OCI-LY1 (cell line): ENCODE data around the gene CACNA1I.

ENCODE experiments used
- H2AFZ ChIP-seq: fragments of 200-600 bp; sonication (generic), shearing (Covaris generic); 2 replicates; pipeline ENCODE4 v1.6.0; 2014; ENCODE audit warnings: antibody characterized with exemption, mild to moderate bottlenecking, low read length
- H3F3A ChIP-seq: fragments of 200-600 bp; sonication (generic), shearing (Covaris generic); 2 replicates; pipeline ENCODE4 v1.6.0; 2014; ENCODE audit warnings: mild to moderate bottlenecking, antibody characterized with exemption, low read length, moderate library complexity; ENCODE audit not compliant: insufficient read depth
- H3K27ac ChIP-seq: fragments of 200-600 bp; sonication (generic); 2 replicates; pipeline ENCODE4 v1.5.1; 2014; ENCODE audit warnings: low read length, mixed run types, mild to moderate bottlenecking, low read depth; ENCODE audit not compliant: poor library complexity, severe bottlenecking
- H3K27me3 ChIP-seq: fragments of 200-600 bp; sonication (generic); 2 replicates; pipeline ENCODE4 v1.6.0; 2014; ENCODE audit warnings: antibody characterized with exemption, mild to moderate bottlenecking, low read length, moderate library complexity; ENCODE audit not compliant: insufficient read depth
- H3K36me3 ChIP-seq: fragments of 200-600 bp; sonication (generic); 2 replicates; pipeline ENCODE4 v1.6.1; 2014; ENCODE audit warnings: mild to moderate bottlenecking, antibody characterized with exemption, low read length, moderate library complexity, mixed read lengths; ENCODE audit not compliant: insufficient read depth
- H3K4me1 ChIP-seq: fragments of 200-600 bp; sonication (generic); 2 replicates; pipeline ENCODE4 v1.5.1; 2014; ENCODE audit warnings: mild to moderate bottlenecking, low read length, moderate library complexity; ENCODE audit not compliant: insufficient read depth, severe bottlenecking
- H3K4me2 ChIP-seq: fragments of 200-600 bp; sonication (generic), shearing (Covaris generic); 2 replicates; pipeline ENCODE4 v1.6.1; 2014; ENCODE audit warnings: low read length
- H3K4me3 ChIP-seq: fragments of 200-600 bp; sonication (generic); 2 replicates; pipeline ENCODE4 v1.5.1; 2014; ENCODE audit warnings: low read length, low read depth, mild to moderate bottlenecking, mixed read lengths; ENCODE audit not compliant: poor library complexity, severe bottlenecking
- H3K79me2 ChIP-seq: fragments of 200-600 bp; shearing (Covaris generic); 2 replicates; pipeline ENCODE4 v1.6.1; 2016; ENCODE audit warnings: mixed run types, low read length, mixed read lengths; ENCODE audit not compliant: insufficient read depth
- H3K9ac ChIP-seq: fragments of 200-600 bp; sonication (generic), shearing (Covaris generic); 2 replicates; pipeline ENCODE4 v1.6.1; 2014; ENCODE audit warnings: mild to moderate bottlenecking, low read length, mixed read lengths
- H3K9me2 ChIP-seq: fragments of 200-600 bp; sonication (generic), shearing (Covaris generic); 2 replicates; pipeline ENCODE4 v1.6.1; 2014; ENCODE audit warnings: low read depth, mild to moderate bottlenecking, low read length, mixed read lengths
- H3K9me3 ChIP-seq: fragments of 200-600 bp; shearing (Covaris generic); 2 replicates; pipeline ENCODE4 v1.6.1; 2014; ENCODE audit warnings: low read length, mixed read lengths
- H4K20me1 ChIP-seq: fragments of 200-600 bp; sonication (generic), shearing (Covaris generic); 2 replicates; pipeline ENCODE4 v1.6.0; 2016; ENCODE audit warnings: mild to moderate bottlenecking, low read length; ENCODE audit not compliant: insufficient read depth
- CTCF ChIP-seq: fragments of 200-600 bp; sonication (generic), shearing (Covaris generic); IDR thresholded peaks from 2 replicates; pipeline ENCODE4 v1.5.1; 2017; ENCODE audit warnings: mild to moderate bottlenecking, antibody characterized with exemption, low read length, moderate library complexity, mixed read lengths
- EZH2 ChIP-seq: fragments of 200-600 bp; sonication (generic), shearing (Covaris generic); IDR thresholded peaks from 2 replicates; pipeline ENCODE4 v1.8.0; 2017; ENCODE audit warnings: borderline replicate concordance, mixed run types, mild to moderate bottlenecking, antibody characterized with exemption, low read length, moderate library complexity, mixed read lengths

CACNA1I gene

GRCh38 chr22:39677967-39678366 lies 107.4 kb downstream of the CACNA1I start:
- Histone ChIP-seq H3K9ac (no peak overlapping the region), H3K36me3 (no peaks in the 10 kb centered on the region), H3K9me2 (no peaks in the 10 kb centered on the region), H3K4me3 (no peak overlapping the region), H4K20me1 (no peaks in the 10 kb centered on the region), H2AFZ (no peak overlapping the region), H3K27ac (no peak overlapping the region), H3K9me3 (no peaks in the 10 kb centered on the region), H3K79me2 (no peaks in the 10 kb centered on the region), H3K4me1 (no peaks in the 10 kb centered on the region), H3K27me3 (no peaks in the 10 kb centered on the region), H3K4me2 (no peak overlapping the region), H3F3A (no peaks in the 10 kb centered on the region)
- no peak for TF ChIP-seq EZH2
- no peak for TF ChIP-seq CTCF

GRCh38 chr22:39678862-39679490 lies 108.4 kb downstream of the CACNA1I start:
- Histone ChIP-seq H3F3A (no peaks in the 10 kb centered on the region), H4K20me1 (no peaks in the 10 kb centered on the region), H3K79me2 (no peaks in the 10 kb centered on the region), H3K27ac (no peak overlapping the region), H3K27me3 (no peaks in the 10 kb centered on the region), H3K9me3 (no peaks in the 10 kb centered on the region), H3K9me2 (no peaks in the 10 kb centered on the region), H2AFZ (no peak overlapping the region), H3K9ac (no peak overlapping the region), H3K36me3 (no peaks in the 10 kb centered on the region), H3K4me3 (no peak overlapping the region), H3K4me2 (no peak overlapping the region), H3K4me1 (no peaks in the 10 kb centered on the region)
- TF ChIP-seq EZH2 (no peak), CTCF (no peak)

- H3K27ac ChIP-seq: no peak overlapping the region
- H3K4me2 ChIP-seq: no peak overlapping the region
- no peaks in the 10 kb centered on the region for H4K20me1 ChIP-seq
- H2AFZ ChIP-seq: no peak overlapping the region
- H3K79me2 ChIP-seq: no peaks in the 10 kb centered on the region
- no peaks in the 10 kb centered on the region for H3K4me1 ChIP-seq
- H3K9ac ChIP-seq: no peak overlapping the region
- no peak overlapping the region for H3K4me3 ChIP-seq
- H3K27me3 ChIP-seq: no peaks in the 10 kb centered on the region
- H3K9me2 ChIP-seq: no peaks in the 10 kb centered on the region
- no peaks in the 10 kb centered on the region for H3K36me3 ChIP-seq
- no peaks in the 10 kb centered on the region for H3F3A ChIP-seq
- TF ChIP-seq EZH2: no peak
- no peak for TF ChIP-seq CTCF
- no peaks in the 10 kb centered on the region for H3K9me3 ChIP-seq
These were observed 109.1 kb downstream of the CACNA1I start for GRCh38 chr22:39679652-39680051.
